Skin epidermis (tissue), 12 donors: ENCODE data around the gene SCP2D1.

Experiments
- H3K27ac ChIP-seq, 21 experiments: fragments of 200-600 bp; sonication (generic) in 11 of 21; one replicate each; pipeline ENCODE4 v1.5.0; 2020; ENCODE audit warnings: mild to moderate bottlenecking in 3 of 21, inconsistent platforms in 2 of 21, moderate library complexity in 2 of 21
- H3K4me3 ChIP-seq, 7 experiments: fragments of 200-600 bp; sonication (generic) in 2 of 7; one replicate each; pipeline ENCODE4 v1.5.0; 2020; ENCODE audit warnings: inconsistent platforms in 2 of 7, mild to moderate bottlenecking in 2 of 7, moderate library complexity in 1 of 7

The SCP2D1 gene

DNA sequence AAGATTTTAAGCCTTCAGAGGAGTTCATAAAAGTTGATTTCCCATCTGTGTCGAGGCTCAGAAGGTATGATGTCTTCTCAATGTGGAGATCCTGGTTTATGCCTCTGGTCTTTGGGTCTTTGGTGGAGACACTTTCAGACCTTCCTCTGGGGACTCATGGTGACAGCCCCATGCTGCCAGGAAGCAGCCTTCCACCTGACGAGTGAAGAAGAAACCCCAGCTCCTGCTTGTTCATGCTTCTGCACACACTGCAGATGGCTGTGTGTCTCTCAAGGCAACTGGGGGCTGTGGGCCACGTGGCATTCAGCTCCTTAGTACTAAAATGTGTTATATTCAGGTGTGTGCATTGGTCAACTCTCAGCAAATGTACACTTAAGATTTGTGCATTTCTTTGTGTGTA, 4.9 kb upstream of the SCP2D1 start:
- Histone ChIP-seq H3K4me3 (no peak overlapping the region), H3K27ac (no peak overlapping the region)

- H3K27ac ChIP-seq, result no peak overlapping the region
- no peak overlapping the region for H3K4me3 ChIP-seq
Observed at GRCh38 chr20:18811186-18811585, 2.4 kb upstream of the SCP2D1 start.

GRCh38 chr20:18811904-18812303, 1.7 kb upstream of the SCP2D1 start:
- no peak overlapping the region for H3K27ac ChIP-seq
- no peak overlapping the region for H3K4me3 ChIP-seq

- H3K4me3 ChIP-seq, result no peak overlapping the region
- no peak overlapping the region for H3K27ac ChIP-seq
Observed at GRCh38 chr20:18815194-18815942, 1.8 kb downstream of the SCP2D1 start.

- H3K4me3 ChIP-seq, result no peak overlapping the region
- no peak overlapping the region for H3K27ac ChIP-seq
Observed at GRCh38 chr20:18822832-18823231, 9.2 kb downstream of the SCP2D1 start.

GRCh38 chr20:18831830-18832499, 18.4 kb downstream of the SCP2D1 start:
- Histone ChIP-seq H3K27ac (peak overlapping the region in 1 of 21 experiments; percentile 37), H3K4me3 (no peak overlapping the region)

- Histone ChIP-seq H3K27ac (peak overlapping the region in 1 of 21 experiments; percentile 37), H3K4me3 (no peak overlapping the region)
Observed at GRCh38 chr20:18832546-18833200, 19.1 kb downstream of the SCP2D1 start.

DNA sequence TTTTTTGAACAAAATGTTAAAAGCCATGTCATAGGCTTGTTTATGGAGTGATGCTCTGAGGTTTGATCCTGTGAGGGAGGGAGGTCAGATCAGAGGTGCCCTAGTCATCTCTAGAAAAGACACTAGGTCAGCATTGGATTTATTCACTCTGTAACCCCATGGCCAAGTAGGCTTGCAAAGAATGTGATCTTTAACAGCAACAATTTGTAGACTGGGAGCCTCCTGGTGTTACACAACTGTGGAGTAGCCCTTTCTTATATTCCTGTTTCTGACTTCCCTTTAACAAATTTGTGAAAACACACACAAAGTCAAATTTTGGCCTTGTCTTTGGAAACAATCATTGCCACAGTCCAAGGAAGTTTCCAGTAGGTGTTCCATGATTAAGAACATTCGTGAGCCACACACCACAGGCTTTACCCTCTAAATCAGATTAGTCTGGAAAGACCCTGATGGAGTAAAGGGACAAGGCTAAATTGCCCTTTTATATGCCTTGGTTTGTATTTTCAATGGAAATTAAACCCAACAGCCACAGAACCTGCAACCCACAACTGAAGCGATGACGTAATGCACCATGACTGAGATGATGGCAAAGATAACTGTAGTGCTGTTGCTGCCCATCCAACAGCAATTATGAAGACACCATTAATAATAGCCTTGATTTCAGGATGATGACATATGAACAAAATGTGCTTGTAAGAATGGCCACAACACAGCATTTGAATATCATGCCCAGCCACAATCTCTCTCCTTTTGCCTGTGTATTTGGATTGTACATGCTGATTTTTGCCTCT, 22.1 kb downstream of the SCP2D1 start:
- no peak overlapping the region for H3K27ac ChIP-seq
- no peak overlapping the region for H3K4me3 ChIP-seq

GRCh38 chr20:18837718-18838117, 24.1 kb downstream of the SCP2D1 start:
- Histone ChIP-seq H3K4me3 (no peak overlapping the region), H3K27ac (no peak overlapping the region)

GRCh38 chr20:18839507-18840247, 26.1 kb downstream of the SCP2D1 start:
- Histone ChIP-seq H3K4me3 (no peak overlapping the region), H3K27ac (no peak overlapping the region)

- Histone ChIP-seq H3K27ac (no peak overlapping the region), H3K4me3 (no peak overlapping the region)
Observed at GRCh38 chr20:18840248-18840645, 26.7 kb downstream of the SCP2D1 start.

DNA sequence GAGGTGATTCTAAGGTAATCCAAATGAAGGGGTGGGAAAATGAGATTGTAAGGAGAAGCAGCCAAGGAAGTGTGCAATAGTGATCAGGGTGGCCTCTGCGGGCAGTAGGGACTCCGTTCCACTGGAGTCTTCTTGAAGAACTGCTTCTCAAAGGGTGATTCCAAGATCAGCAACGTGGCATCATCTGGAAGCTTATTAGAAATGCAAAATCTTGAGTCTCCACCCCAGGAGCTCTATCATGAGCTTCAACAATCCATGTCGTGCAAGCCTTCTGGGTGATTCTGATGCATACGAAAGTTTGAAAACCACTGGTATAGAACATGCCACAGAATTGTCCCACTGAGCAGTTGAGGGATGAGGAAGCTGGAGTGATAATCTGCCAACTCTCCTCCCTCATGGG, 31.4 kb downstream of the SCP2D1 start:
- Histone ChIP-seq H3K4me3 (no peak overlapping the region), H3K27ac (no peak overlapping the region)

- Histone ChIP-seq H3K27ac (no peak overlapping the region), H3K4me3 (no peak overlapping the region)
Observed at GRCh38 chr20:18847226-18847755, 33.7 kb downstream of the SCP2D1 start.

DNA sequence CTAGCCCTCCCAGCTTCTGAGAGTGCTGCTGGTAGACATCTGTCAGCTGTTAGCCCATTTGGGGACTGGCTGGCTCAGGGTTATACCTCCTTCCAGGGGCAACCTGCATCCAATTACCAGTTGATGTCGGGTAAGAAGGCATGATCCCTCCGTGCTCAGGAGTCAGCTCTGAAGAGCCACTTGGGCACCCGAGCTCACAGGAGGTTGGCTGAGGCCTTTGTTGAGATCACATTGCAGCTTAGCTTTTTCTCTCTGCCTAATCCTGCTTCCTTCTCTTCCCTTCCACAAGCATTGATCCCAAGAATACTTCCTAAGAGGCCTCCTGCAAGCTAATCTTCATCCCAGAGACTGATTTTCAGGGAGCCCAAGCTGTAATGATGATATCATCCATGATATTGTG, 35.5 kb downstream of the SCP2D1 start:
- H3K27ac ChIP-seq, result no peak overlapping the region
- H3K4me3 ChIP-seq, result no peak overlapping the region

GRCh38 chr20:18851629-18852028, 38.0 kb downstream of the SCP2D1 start:
- Histone ChIP-seq H3K4me3 (no peak overlapping the region), H3K27ac (peak overlapping the region in 1 of 21 experiments; percentile 47)

- no peak overlapping the region for H3K4me3 ChIP-seq
Observed at GRCh38 chr20:18852318-18852717, 38.7 kb downstream of the SCP2D1 start.

GRCh38 chr20:18853216-18853615, 39.6 kb downstream of the SCP2D1 start:
- peak overlapping the region in 2 of 21 experiments; percentile 3 to 47 for H3K27ac ChIP-seq
- no peak overlapping the region for H3K4me3 ChIP-seq

More at GRCh38 chr20:18852318-18852717, 38.7 kb downstream of the SCP2D1 start:
- peak overlapping the region in 4 of 21 experiments; percentile 14 to 47 (median 30) for H3K27ac ChIP-seq

DNA sequence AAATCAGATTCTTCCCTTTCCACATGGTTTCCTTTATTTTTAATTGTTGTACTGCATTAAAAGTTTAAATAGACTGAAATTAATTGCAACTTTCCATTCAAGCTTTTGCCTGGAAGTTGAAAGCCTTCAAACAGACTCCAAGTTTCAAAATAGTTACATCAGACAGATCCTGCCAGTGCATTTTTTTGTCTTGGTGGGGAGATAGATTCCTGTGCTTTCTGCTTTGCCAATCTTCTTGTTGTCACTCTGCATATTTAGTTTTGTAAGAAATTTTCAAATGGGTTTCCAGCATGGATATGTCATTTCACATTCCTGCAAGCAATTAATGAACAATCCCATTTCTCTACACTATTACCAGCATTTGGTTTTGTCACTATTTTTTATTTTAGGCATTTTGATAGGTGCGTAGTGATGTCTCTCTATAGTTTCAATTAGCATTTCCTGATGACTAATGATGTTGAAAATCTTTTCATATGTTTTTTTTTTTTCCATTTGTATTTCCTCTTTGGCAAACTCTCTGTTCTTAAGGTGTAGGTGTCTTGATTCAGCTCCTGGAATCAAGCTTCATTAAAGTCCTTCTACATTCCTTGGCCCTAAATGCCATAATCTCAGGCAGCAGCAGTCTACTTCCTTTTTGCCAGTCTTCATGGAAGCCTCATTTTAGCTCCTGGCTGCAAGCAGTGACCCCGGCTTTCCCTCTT, 40.5 kb downstream of the SCP2D1 start:
- no peak overlapping the region for H3K4me3 ChIP-seq
- H3K27ac ChIP-seq, result peak overlapping the region in 4 of 21 experiments; percentile 17 to 39 (median 30)
